GM18526 (cell line): Measurements from ENCODE around the gene TBX21.

Experiments used
- POLR2A ChIP-seq: IDR thresholded peaks from 3 replicates; pipeline ENCODE4 v1.6.1; 2011; ENCODE audit not compliant: insufficient read length; ENCODE audit errors: extremely low read depth

Gene TBX21

GRCh38 chr17:47763913-47764582, 31.0 kb downstream of the TBX21 start:
- TF ChIP-seq POLR2A, result no peak

GRCh38 chr17:47774331-47774730, 41.3 kb downstream of the TBX21 start:
- TF ChIP-seq POLR2A, result no peak

GRCh38 chr17:47774987-47775580, 42.0 kb downstream of the TBX21 start:
- no peak for TF ChIP-seq POLR2A

GRCh38 chr17:47776330-47777197, 43.5 kb downstream of the TBX21 start:
- no peak for TF ChIP-seq POLR2A

GRCh38 chr17:47778184-47778635, 45.2 kb downstream of the TBX21 start:
- TF ChIP-seq POLR2A, result no peak

GRCh38 chr17:47781397-47781796, 48.4 kb downstream of the TBX21 start:
- TF ChIP-seq POLR2A, result no peak

GRCh38 chr17:47785538-47786123, 52.6 kb downstream of the TBX21 start:
- no peak for TF ChIP-seq POLR2A

GRCh38 chr17:47789611-47790561, 56.9 kb downstream of the TBX21 start:
- no peak for TF ChIP-seq POLR2A

GRCh38 chr17:47791025-47791424, 58.0 kb downstream of the TBX21 start:
- no peak for TF ChIP-seq POLR2A

- TF ChIP-seq POLR2A, result no peak
Observed at GRCh38 chr17:47792457-47792856, 59.4 kb downstream of the TBX21 start.

GRCh38 chr17:47792979-47793378, 59.9 kb downstream of the TBX21 start:
- no peak for TF ChIP-seq POLR2A
